Tibial artery (tissue), 4 donors: Measurements from ENCODE around the gene PPA1.

Experiments used
- DNase-seq, 2 donors: peaks; one replicate each; pipeline ENCODE4 v3.0.0-alpha.2; 2019
- H3K27ac ChIP-seq, 2 donors: fragments of 200-600 bp; sonication (generic) in 1 of 2; 1 replicate in 1 of 2; 2 replicates in 1 of 2; pipeline ENCODE4 v1.5.1; 2018 to 2019; ENCODE audit warnings: mild to moderate bottlenecking in 1 of 2
- H3K27me3 ChIP-seq, 2 donors: fragments of 200-600 bp; sonication (generic) in 1 of 2; one replicate each; pipeline versions ENCODE4 v1.5.1 to v1.6.0; 2016 to 2019
- H3K36me3 ChIP-seq, 3 donors: fragments of 200-600 bp; sonication (generic) in 2 of 3; one replicate each; pipeline ENCODE4 v1.5.1; 2016 to 2019; ENCODE audit warnings: mild to moderate bottlenecking in 2 of 3
- H3K4me1 ChIP-seq, 4 donors: fragments of 200-600 bp; sonication (generic) in 2 of 4; 1 replicate in 3 of 4; 2 replicates in 1 of 4; pipeline ENCODE4 v1.5.1; 2016 to 2019
- H3K4me3 ChIP-seq, 2 donors: fragments of 200-600 bp; sonication (generic) in 1 of 2; 1 replicate in 1 of 2; 2 replicates in 1 of 2; pipeline ENCODE4 v1.5.1; 2018 to 2019; ENCODE audit warnings: mild to moderate bottlenecking in 2 of 2
- H3K9me3 ChIP-seq, 3 donors: fragments of 200-600 bp; sonication (generic) in 1 of 3; one replicate each; pipeline ENCODE4 v1.5.1; 2016 to 2019
- intact Hi-C: fragments of 100-400 bp; cut with DNase I; formaldehyde crosslinking; loops from one replicate; pipeline ENCODE4 v1.15.0; 2023; ENCODE audit warnings: low total_unique reads
- TF ChIP-seq, protein P1 (sequence below), 2 experiments: fragments of 200-600 bp in 1 of 2; fragments of 450-650 bp in 1 of 2; IDR thresholded peaks; one replicate each; pipeline ENCODE4 v1.5.1; 2017 to 2019; ENCODE audit warnings: antibody characterized with exemption in 2 of 2, mild to moderate bottlenecking in 1 of 2, moderate library complexity in 1 of 2

PPA1 gene

DNA sequence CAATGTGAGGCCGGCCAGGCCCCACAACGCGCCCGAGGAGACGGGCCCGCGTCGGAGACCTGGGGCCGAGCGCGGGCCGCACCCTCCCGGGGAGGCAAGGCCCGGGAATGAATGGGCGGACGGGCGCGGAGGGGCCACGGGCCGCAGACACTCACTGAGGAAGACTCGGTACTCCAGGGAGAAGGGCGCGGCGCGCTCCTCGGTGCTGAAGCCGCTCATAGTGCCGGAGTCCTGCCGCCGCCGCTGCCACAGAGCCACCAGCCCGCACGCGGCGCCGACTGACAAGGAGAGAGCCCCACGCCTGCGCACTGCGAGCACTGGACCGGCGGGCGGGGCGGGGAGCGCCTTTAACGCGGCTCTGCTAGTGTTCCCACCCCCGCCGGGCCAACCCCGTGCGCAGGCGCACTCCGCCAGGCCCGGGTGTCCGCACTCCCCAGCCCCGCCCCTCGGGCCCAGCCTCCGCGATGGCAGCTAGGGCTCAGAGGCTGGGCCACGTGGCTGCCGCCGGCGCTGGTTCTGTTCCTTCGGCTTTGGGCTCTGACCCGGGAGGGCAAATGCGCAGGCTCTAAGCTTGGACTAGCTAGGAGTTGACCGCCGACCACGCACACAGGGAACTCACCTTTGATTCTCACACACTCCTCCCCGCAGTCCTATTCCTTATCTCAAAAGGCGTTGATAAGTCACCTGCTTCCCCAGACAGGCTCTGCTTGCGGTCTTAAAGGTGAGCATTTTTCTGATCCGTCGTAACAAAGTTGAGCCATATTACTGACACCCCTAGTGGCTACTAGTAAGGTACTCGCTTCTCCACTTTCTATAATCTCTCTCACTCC lies at the start of gene PPA1:
Gene PPA1 (minus strand): TSS at position 321 of the 830 bp plus-strand sequence. CDS start 102 bp downstream, at position 219.
- peak within 1 kb of the TSS; percentile 60 to 71 for H3K27ac ChIP-seq
- H3K4me1 ChIP-seq = peaks cover 0 to 24% (median 12%) of the 10 kb centered on the region in 4 donors
- TF ChIP-seq, protein P1, sequence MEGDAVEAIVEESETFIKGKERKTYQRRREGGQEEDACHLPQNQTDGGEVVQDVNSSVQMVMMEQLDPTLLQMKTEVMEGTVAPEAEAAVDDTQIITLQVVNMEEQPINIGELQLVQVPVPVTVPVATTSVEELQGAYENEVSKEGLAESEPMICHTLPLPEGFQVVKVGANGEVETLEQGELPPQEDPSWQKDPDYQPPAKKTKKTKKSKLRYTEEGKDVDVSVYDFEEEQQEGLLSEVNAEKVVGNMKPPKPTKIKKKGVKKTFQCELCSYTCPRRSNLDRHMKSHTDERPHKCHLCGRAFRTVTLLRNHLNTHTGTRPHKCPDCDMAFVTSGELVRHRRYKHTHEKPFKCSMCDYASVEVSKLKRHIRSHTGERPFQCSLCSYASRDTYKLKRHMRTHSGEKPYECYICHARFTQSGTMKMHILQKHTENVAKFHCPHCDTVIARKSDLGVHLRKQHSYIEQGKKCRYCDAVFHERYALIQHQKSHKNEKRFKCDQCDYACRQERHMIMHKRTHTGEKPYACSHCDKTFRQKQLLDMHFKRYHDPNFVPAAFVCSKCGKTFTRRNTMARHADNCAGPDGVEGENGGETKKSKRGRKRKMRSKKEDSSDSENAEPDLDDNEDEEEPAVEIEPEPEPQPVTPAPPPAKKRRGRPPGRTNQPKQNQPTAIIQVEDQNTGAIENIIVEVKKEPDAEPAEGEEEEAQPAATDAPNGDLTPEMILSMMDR (IDR thresholded peaks at IDR 0.05) = no peak
- intact Hi-C loops = no loop called here
- H3K27me3 ChIP-seq = no peaks in the 10 kb centered on the region
- peak within 1 kb of the TSS; percentile 97 to 98 for H3K4me3 ChIP-seq
- H3K36me3 ChIP-seq = no peaks in the 10 kb centered on the region
- H3K9me3 ChIP-seq = no peaks in the 10 kb centered on the region
- peak; percentile 98 to 99 for DNase-seq

DNA sequence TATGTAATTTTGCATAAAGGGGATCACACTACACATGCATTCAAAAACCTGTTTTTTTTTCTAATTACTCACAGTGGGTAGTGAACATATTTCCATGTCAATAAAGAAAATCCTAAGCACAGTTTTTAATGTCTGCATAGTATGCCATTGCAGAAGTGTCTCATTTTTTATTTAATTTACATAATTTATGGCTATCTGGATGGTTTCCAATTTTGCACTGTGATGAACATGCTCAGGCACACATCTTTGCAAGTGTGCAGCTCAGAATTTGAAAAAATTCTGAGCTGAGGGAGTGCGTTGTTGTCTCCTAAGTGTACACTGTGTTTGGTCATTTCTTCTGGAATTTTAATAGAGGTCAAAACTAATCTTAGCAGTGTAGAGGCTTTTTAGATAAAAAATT lies 48.4 kb upstream of the PPA1 start:
- H3K27me3 ChIP-seq = peaks cover 0 to 40% of the 10 kb centered on the region in 2 donors
- TF ChIP-seq, protein P1 (IDR thresholded peaks at IDR 0.05) = no peak
- no peak overlapping the region for H3K27ac ChIP-seq
- DNase-seq = no peak
- no peak overlapping the region for H3K4me3 ChIP-seq
- H3K36me3 ChIP-seq = no peaks in the 10 kb centered on the region
- no peaks in the 10 kb centered on the region for H3K9me3 ChIP-seq
- H3K4me1 ChIP-seq = peaks cover 0 to 9% (median 8%) of the 10 kb centered on the region in 4 donors
- intact Hi-C loops = no loop called here

DNA sequence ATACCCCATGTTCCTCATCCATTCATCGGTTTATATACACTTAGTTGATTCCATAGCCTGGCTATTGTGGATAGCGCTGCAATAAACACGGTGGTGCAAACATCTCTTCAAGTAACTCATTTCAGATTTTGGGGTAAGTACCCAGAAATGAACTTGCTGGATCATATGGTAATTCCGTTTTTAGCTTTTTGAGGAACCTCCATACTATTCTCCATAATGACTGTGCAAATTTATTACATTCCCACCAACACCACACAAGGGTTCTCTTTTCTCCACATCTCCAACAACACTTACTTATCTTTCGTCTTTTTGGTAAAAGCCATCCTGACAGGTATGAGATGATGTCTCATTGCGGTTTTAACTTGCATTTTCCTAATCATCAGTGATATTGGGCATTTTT lies 46.9 kb upstream of the PPA1 start:
- intact Hi-C loops = no loop called here
- Histone ChIP-seq H3K27me3 (peaks cover 0 to 25% of the 10 kb centered on the region in 2 donors), H3K36me3 (no peaks in the 10 kb centered on the region), H3K4me1 (peaks cover 0 to 9% (median 8%) of the 10 kb centered on the region in 4 donors), H3K27ac (no peak overlapping the region), H3K9me3 (no peaks in the 10 kb centered on the region), H3K4me3 (no peak overlapping the region)
- no peak for DNase-seq
- TF ChIP-seq, protein P1 (IDR thresholded peaks at IDR 0.05) = no peak

DNA sequence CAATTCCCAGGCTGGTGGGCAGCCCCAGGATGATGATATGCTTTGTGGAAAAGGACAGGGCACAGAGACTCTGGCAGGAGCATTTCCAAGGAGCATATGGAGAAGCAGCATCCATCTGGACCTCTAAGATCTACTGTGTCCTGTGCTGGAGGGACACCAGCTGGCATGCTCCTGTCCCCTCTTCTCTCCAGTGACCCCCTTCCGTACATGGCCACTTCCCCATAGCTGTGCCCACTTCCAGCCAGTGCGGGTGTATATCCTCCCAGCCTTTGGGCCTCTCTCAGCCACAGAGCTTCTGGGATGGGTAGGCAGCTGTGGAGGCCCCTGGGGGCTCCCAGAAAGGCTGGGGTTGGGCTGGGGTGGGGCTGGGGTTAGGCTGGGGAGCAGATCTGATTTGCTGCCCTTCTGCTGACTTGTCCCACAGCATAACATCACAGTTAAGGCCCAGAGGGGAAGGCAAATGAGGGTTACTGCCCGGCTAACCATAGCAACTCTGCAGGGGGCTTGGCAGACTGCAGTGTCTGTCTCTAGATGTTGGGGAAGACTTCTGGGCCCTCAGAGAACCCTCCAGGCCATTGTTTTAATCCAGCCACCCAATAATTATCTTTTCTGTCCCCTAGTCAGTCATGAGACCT lies 44.3 kb upstream of the PPA1 start:
- peaks cover 0 to 5% (median 0%) of the 10 kb centered on the region in 4 donors for H3K4me1 ChIP-seq
- H3K27me3 ChIP-seq = no peaks in the 10 kb centered on the region
- no peaks in the 10 kb centered on the region for H3K36me3 ChIP-seq
- TF ChIP-seq, protein P1 (IDR thresholded peaks at IDR 0.05) = no peak
- no peak overlapping the region for H3K4me3 ChIP-seq
- intact Hi-C loops = no loop called here
- no peak for DNase-seq
- no peak overlapping the region for H3K27ac ChIP-seq
- no peaks in the 10 kb centered on the region for H3K9me3 ChIP-seq

DNA sequence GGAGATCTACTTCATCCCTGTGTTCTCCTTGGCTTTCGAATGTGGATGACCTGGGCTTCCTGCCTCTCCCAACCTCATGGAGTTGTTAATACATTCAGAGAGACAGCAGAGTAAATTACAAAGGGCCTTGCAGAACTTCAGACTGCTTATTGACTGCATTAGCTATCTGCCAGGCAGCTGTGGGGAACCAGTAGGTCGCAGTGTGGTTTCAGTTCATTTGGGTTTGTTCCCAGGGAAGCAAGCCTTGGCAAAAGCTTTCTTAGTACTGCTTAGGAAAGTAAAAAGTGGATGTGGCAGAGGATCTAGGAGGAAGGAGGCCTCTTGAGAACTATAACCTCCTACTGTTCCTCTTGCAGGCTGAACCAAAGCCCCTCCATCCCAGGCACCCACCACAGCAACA lies 41.4 kb upstream of the PPA1 start:
- peak; percentile 57 to 66 for DNase-seq
- no peaks in the 10 kb centered on the region for H3K36me3 ChIP-seq
- H3K4me3 ChIP-seq = no peak overlapping the region
- intact Hi-C loops = no loop called here
- H3K27ac ChIP-seq = no peak overlapping the region
- no peaks in the 10 kb centered on the region for H3K9me3 ChIP-seq
- TF ChIP-seq, protein P1 (IDR thresholded peaks at IDR 0.05) = no peak
- H3K4me1 ChIP-seq = peaks cover 0 to 5% (median 0%) of the 10 kb centered on the region in 4 donors
- H3K27me3 ChIP-seq = no peaks in the 10 kb centered on the region
